Body of pancreas (tissue), 4 donors: ENCODE results near the gene SHH. TPM values are rescaled to one million over a fixed set of nuclear protein-coding genes. Genes with fewer than 3 reads are reported as not detected.
"Not testable (repeated sequence)": the region's sequence is repeated elsewhere in the genome, so short reads cannot be mapped to it uniquely, and the experiment has no call there.

Experiments
- ATAC-seq: fragments of 150-250 bp; one replicate; pipeline ENCODE4 v1.9.1; 2016
- DNase-seq, 4 donors: peaks; one replicate each; pipeline ENCODE4 v3.0.0-alpha.2; 2019
- H3K27ac ChIP-seq, 4 donors: fragments of 200-600 bp; sonication (generic); 1 replicate in 3 of 4; 2 replicates in 1 of 4; pipeline versions ENCODE4 v1.5.1 to v1.6.1; 2016 to 2019; ENCODE audit warnings: mild to moderate bottlenecking in 1 of 4, mixed read lengths in 1 of 4, moderate library complexity in 1 of 4
- H3K27me3 ChIP-seq, 2 donors: fragments of 200-600 bp; sonication (generic); one replicate each; pipeline ENCODE4 v1.6.0; 2016; ENCODE audit warnings: mild to moderate bottlenecking in 1 of 2
- H3K36me3 ChIP-seq, 2 donors: fragments of 200-600 bp; sonication (generic); replicated peaks in 1 of 2; 2 replicates each; pipeline ENCODE4 v1.5.1; 2016; ENCODE audit warnings: low read depth in 2 of 2; ENCODE audit not compliant: insufficient read depth in 1 of 2
- H3K4me1 ChIP-seq: fragments of 200-600 bp; sonication (generic); one replicate; pipeline ENCODE4 v1.6.0; 2016
- H3K4me3 ChIP-seq, 2 donors: fragments of 200-600 bp; sonication (generic); 1 replicate in 1 of 2; 2 replicates in 1 of 2; pipeline ENCODE4 v1.5.1; 2016 to 2019
- H3K9me3 ChIP-seq, 3 donors: fragments of 200-600 bp; sonication (generic); 1 replicate in 2 of 3; 2 replicates in 1 of 3; pipeline ENCODE4 v1.5.1; 2016
- POLR2A ChIP-seq, 3 donors: fragments of 450-650 bp; IDR thresholded peaks; one replicate each; pipeline ENCODE4 v1.6.1; 2016; ENCODE audit warnings: antibody characterized with exemption in 3 of 3, mild to moderate bottlenecking in 2 of 3
- WGBS, 2 donors: methylation state at CpG; one replicate each; pipeline ENCODE4 v1.1.5; 2017; 5-methylcytosine and 5-hydroxymethylcytosine counted together
- intact Hi-C: fragments of 100-400 bp; cut with DNase I; formaldehyde crosslinking; loops from one replicate; pipeline ENCODE4 v1.15.1; 2023
- total RNA-seq, 2 donors: library from RNA; depleted of rRNA; stranded (reverse); fragments of >200 nt; gene quantifications; one replicate each; pipeline ENCODE4 v1.1.0, GENCODE V29; 2016
- TF ChIP-seq, protein P1 (sequence below), 7 experiments: fragments of 450-650 bp in 4 of 7; fragments of 200-600 bp in 3 of 7; sonication (generic) in 3 of 7; IDR thresholded peaks; one replicate each; pipeline ENCODE4 v1.5.1; 2016 to 2019; ENCODE audit warnings: antibody characterized with exemption in 7 of 7

The SHH gene
- total RNA-seq, 2 donors from 2014 or later, result 0.33 to 0.78 TPM

GRCh38 chr7:155840909-155841308, 28.6 kb upstream of the SHH start:
- H3K9me3 ChIP-seq, result no peaks in the 10 kb centered on the region
- peaks cover 11% of the 10 kb centered on the region for H3K4me1 ChIP-seq
- H3K36me3 ChIP-seq, result no peaks in the 10 kb centered on the region
- H3K27me3 ChIP-seq, result no peaks in the 10 kb centered on the region
- DNase-seq (no peak), ATAC-seq (no peak)
- H3K4me3 ChIP-seq, result no peak overlapping the region
- H3K27ac ChIP-seq, result no peak overlapping the region
- TF ChIP-seq, protein P1, sequence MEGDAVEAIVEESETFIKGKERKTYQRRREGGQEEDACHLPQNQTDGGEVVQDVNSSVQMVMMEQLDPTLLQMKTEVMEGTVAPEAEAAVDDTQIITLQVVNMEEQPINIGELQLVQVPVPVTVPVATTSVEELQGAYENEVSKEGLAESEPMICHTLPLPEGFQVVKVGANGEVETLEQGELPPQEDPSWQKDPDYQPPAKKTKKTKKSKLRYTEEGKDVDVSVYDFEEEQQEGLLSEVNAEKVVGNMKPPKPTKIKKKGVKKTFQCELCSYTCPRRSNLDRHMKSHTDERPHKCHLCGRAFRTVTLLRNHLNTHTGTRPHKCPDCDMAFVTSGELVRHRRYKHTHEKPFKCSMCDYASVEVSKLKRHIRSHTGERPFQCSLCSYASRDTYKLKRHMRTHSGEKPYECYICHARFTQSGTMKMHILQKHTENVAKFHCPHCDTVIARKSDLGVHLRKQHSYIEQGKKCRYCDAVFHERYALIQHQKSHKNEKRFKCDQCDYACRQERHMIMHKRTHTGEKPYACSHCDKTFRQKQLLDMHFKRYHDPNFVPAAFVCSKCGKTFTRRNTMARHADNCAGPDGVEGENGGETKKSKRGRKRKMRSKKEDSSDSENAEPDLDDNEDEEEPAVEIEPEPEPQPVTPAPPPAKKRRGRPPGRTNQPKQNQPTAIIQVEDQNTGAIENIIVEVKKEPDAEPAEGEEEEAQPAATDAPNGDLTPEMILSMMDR (IDR thresholded peaks at IDR 0.05), result no peak
- no peak for TF ChIP-seq POLR2A (IDR thresholded peaks at IDR 0.05)
- 72 to 73% methylated on average over 8 of the region's 8 CpGs for WGBS, 2 donors
- intact Hi-C loops, result no loop called here

- no peak overlapping the region for H3K4me3 ChIP-seq
- no peak for DNase-seq
- no peaks in the 10 kb centered on the region for H3K27me3 ChIP-seq
- H3K27ac ChIP-seq, result no peak overlapping the region
- no peaks in the 10 kb centered on the region for H3K9me3 ChIP-seq
- no peak for ATAC-seq
- no peak for TF ChIP-seq POLR2A (IDR thresholded peaks at IDR 0.05)
- TF ChIP-seq, protein P1 (IDR thresholded peaks at IDR 0.05), result no peak
- peaks cover 11% of the 10 kb centered on the region for H3K4me1 ChIP-seq
- intact Hi-C loops, result no loop called here
- H3K36me3 ChIP-seq, result no peaks in the 10 kb centered on the region
- 71 to 83% methylated on average over 21 of the region's 21 CpGs for WGBS, 2 donors
Measured at GRCh38 chr7:155840262-155840885, 28.1 kb upstream of the SHH start.

DNA sequence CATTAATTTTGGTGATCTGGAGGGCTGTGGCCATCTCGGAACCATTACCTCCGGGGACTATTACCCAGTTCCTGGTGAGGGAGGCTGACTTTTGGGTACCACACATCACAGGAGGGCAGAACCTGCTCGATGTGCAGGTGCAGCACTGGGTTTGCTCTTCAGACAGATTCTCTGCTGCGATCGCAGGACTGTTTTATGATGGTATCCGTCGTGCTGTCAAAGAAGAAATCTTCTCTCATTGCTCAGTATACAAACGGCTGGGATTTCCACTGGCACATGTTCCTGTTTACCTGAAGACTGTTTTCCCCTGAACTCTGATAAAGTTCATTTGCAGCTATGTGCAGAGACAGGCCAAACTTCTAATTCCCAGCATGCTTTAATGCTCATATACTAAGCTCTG, 27.2 kb upstream of the SHH start:
- Histone ChIP-seq H3K4me1 (peaks cover 10% of the 10 kb centered on the region), H3K9me3 (no peaks in the 10 kb centered on the region), H3K36me3 (no peaks in the 10 kb centered on the region), H3K4me3 (no peak overlapping the region), H3K27ac (no peak overlapping the region), H3K27me3 (no peaks in the 10 kb centered on the region)
- no peak for ATAC-seq
- no peak for TF ChIP-seq POLR2A (IDR thresholded peaks at IDR 0.05)
- TF ChIP-seq, protein P1 (IDR thresholded peaks at IDR 0.05), result no peak
- intact Hi-C loops, result no loop called here
- WGBS, 2 donors, result 55 to 75% methylated on average over 6 to 8 of the region's 8 CpGs
- DNase-seq, result no peak

GRCh38 chr7:155838312-155838711, 26.0 kb upstream of the SHH start:
- H3K27ac ChIP-seq, H3K4me3 ChIP-seq, intact Hi-C loops, ATAC-seq, H3K9me3 ChIP-seq, H3K4me1 ChIP-seq, DNase-seq, H3K27me3 ChIP-seq, H3K36me3 ChIP-seq: not testable (repeated sequence)
- 89 to 90% methylated on average over 12 of the region's 12 CpGs for WGBS, 2 donors

GRCh38 chr7:155837126-155837479, 24.8 kb upstream of the SHH start:
- Histone ChIP-seq H3K27ac (no peak overlapping the region), H3K9me3 (no peaks in the 10 kb centered on the region)

More at GRCh38 chr7:155837126-155837479, 24.8 kb upstream of the SHH start:
- Histone ChIP-seq H3K4me1 (no peaks in the 10 kb centered on the region), H3K36me3 (no peaks in the 10 kb centered on the region), H3K4me3 (no peak overlapping the region), H3K27me3 (no peaks in the 10 kb centered on the region)
- DNase-seq (no peak), ATAC-seq (no peak)
- WGBS, 2 donors, result 80 to 89% methylated on average over 3 of the region's 3 CpGs
- intact Hi-C loops, result no loop called here
- TF ChIP-seq, protein P1 (IDR thresholded peaks at IDR 0.05), result no peak
- TF ChIP-seq POLR2A (IDR thresholded peaks at IDR 0.05), result no peak
